Right lobe of liver (tissue), 4 donors: ENCODE data around the gene THEM4.

Experiments
- CTCF ChIP-seq, 4 donors: fragments of 200-600 bp in 3 of 4; fragments of 450-650 bp in 1 of 4; IDR thresholded peaks; one replicate each; pipeline versions ENCODE4 v1.5.1 to v1.8.0; 2016 to 2022; ENCODE audit warnings: antibody characterized with exemption in 4 of 4, mild to moderate bottlenecking in 2 of 4
- POLR2A ChIP-seq: fragments of 450-650 bp; IDR thresholded peaks from one replicate; pipeline ENCODE4 v1.6.1; 2017; ENCODE audit warnings: antibody characterized with exemption, mild to moderate bottlenecking
- donor health status: DM: no; HTN: no; CAD: no.
- donor health status: DM: no; HTN: no; CAD: no.
- donor health status: DM: no; HTN: yes; CAD: no.

GRCh38 chr1:151828921-151829320 lies 80.4 kb downstream of the THEM4 start:
- no peak for TF ChIP-seq CTCF (IDR thresholded peaks at IDR 0.05)
- TF ChIP-seq POLR2A = no peak
